ENCODE results near the gene RNF130.

Gene RNF130

GRCh38 chr5:180020176-180020575, 51.4 kb downstream of the RNF130 start:
- H3K9me3 ChIP-seq (ENCODE audit: control insufficient read depth, insufficient read depth, low read depth, low read length), result no peaks in the 10 kb centered on the region
- no peaks in the 10 kb centered on the region for H3K4me1 ChIP-seq (ENCODE audit: control insufficient read depth, insufficient read depth, low read length)
- no peak overlapping the region for H3K4me3 ChIP-seq (ENCODE audit: low read depth, low read length)
- TF ChIP-seq ZBTB44 (tag by site-specific recombination; IDR thresholded peaks at IDR 0.05) (no peak), ZBTB17 (tag by site-specific recombination; IDR thresholded peaks at IDR 0.05) (no peak), WT1 (tag by site-specific recombination; IDR thresholded peaks at IDR 0.05) (no peak), SP2 (tag by site-specific recombination; IDR thresholded peaks at IDR 0.05) (no peak), ZSCAN30 (tag by site-specific recombination; IDR thresholded peaks at IDR 0.05) (no peak), ZNF585B (tag by site-specific recombination; IDR thresholded peaks at IDR 0.05) (no peak), MYNN (tag by site-specific recombination; IDR thresholded peaks at IDR 0.05; ENCODE audit: borderline replicate concordance) (no peak), ZNF580 (tag by site-specific recombination; IDR thresholded peaks at IDR 0.05) (no peak), ZNF157 (tag by site-specific recombination; IDR thresholded peaks at IDR 0.05) (no peak), ZNF335 (tag by site-specific recombination; conservative IDR thresholded peaks at IDR 0.05) (no peak), ZEB2 (tag by site-specific recombination; IDR thresholded peaks at IDR 0.05) (no peak), ZBTB21 (tag by site-specific recombination; IDR thresholded peaks at IDR 0.05) (no peak), EGR2 (tag by site-specific recombination; IDR thresholded peaks at IDR 0.05; ENCODE audit: low read depth) (no peak), ZNF707 (tag by site-specific recombination; IDR thresholded peaks at IDR 0.05) (no peak), TRIM28 (IDR thresholded peaks at IDR 0.05; ENCODE audit: borderline replicate concordance, low read length) (no peak), ZNF692 (tag by site-specific recombination; IDR thresholded peaks at IDR 0.05) (no peak), ZNF768 (tag by site-specific recombination; IDR thresholded peaks at IDR 0.05) (no peak)
- TF ChIP-seq, protein P1, sequence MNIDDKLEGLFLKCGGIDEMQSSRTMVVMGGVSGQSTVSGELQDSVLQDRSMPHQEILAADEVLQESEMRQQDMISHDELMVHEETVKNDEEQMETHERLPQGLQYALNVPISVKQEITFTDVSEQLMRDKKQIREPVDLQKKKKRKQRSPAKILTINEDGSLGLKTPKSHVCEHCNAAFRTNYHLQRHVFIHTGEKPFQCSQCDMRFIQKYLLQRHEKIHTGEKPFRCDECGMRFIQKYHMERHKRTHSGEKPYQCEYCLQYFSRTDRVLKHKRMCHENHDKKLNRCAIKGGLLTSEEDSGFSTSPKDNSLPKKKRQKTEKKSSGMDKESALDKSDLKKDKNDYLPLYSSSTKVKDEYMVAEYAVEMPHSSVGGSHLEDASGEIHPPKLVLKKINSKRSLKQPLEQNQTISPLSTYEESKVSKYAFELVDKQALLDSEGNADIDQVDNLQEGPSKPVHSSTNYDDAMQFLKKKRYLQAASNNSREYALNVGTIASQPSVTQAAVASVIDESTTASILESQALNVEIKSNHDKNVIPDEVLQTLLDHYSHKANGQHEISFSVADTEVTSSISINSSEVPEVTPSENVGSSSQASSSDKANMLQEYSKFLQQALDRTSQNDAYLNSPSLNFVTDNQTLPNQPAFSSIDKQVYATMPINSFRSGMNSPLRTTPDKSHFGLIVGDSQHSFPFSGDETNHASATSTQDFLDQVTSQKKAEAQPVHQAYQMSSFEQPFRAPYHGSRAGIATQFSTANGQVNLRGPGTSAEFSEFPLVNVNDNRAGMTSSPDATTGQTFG (tag by site-specific recombination; IDR thresholded peaks at IDR 0.05; ENCODE audit: borderline replicate concordance), result no peak
- H3K36me3 ChIP-seq (ENCODE audit: control insufficient read depth in 2 of 2, insufficient read depth in 1 of 2, low read length in 2 of 2), result peaks cover 0 to 23% of the 10 kb centered on the region in 2 experiments; a peak in 2 of 3 replicates
- POLR2A ChIA-PET, result no interaction called here
- no peak overlapping the region for H3K27ac ChIP-seq (ENCODE audit: extremely low read depth, low read depth, low read length)
- CTCF ChIA-PET, result no interaction called here

- Histone ChIP-seq H3K9me3 (ENCODE audit: control insufficient read depth, insufficient read depth, low read depth, low read length) (no peaks in the 10 kb centered on the region), H3K4me1 (ENCODE audit: control insufficient read depth, insufficient read depth, low read length) (no peaks in the 10 kb centered on the region), H3K27ac (ENCODE audit: extremely low read depth, low read depth, low read length) (no peak overlapping the region), H3K36me3 (ENCODE audit: control insufficient read depth in 2 of 2, insufficient read depth in 1 of 2, low read length in 2 of 2) (peaks cover 0 to 15% of the 10 kb centered on the region in 2 experiments; a peak in 2 of 3 replicates), H3K4me3 (ENCODE audit: low read depth, low read length) (no peak overlapping the region)
- ChIA-PET POLR2A (no interaction called here), CTCF (no interaction called here)
- TF ChIP-seq ZNF777 (tag by site-specific recombination; IDR thresholded peaks at IDR 0.05; ENCODE audit: borderline replicate concordance) (no peak), ZNF248 (tag by site-specific recombination; IDR thresholded peaks at IDR 0.05) (no peak), ZNF10 (tag by site-specific recombination; IDR thresholded peaks at IDR 0.05) (no peak), ZNF433 (tag by site-specific recombination; IDR thresholded peaks at IDR 0.05; ENCODE audit: low read depth) (no peak), ZBTB44 (tag by site-specific recombination; IDR thresholded peaks at IDR 0.05) (no peak), ZSCAN30 (tag by site-specific recombination; IDR thresholded peaks at IDR 0.05) (no peak), GLI4 (tag by site-specific recombination; IDR thresholded peaks at IDR 0.05) (no peak), ZNF2 (tag by site-specific recombination; IDR thresholded peaks at IDR 0.05) (no peak), ZNF404 (tag by site-specific recombination; IDR thresholded peaks at IDR 0.05) (no peak), ZFP37 (tag by site-specific recombination; IDR thresholded peaks at IDR 0.05) (no peak), ZNF335 (tag by site-specific recombination; conservative IDR thresholded peaks at IDR 0.05) (no peak), ZNF830 (tag by site-specific recombination; IDR thresholded peaks at IDR 0.05; ENCODE audit: low read depth) (no peak), ZBTB1 (tag by site-specific recombination; IDR thresholded peaks at IDR 0.05) (no peak)
Measured at GRCh38 chr5:180018347-180019060, 53.1 kb downstream of the RNF130 start.

Data from HEK293 (cell line).